GM12873 (cell line): ENCODE data around the gene PLEKHO2.

Source experiments
- CTCF ChIP-seq: IDR thresholded peaks from 2 replicates; pipeline ENCODE4 v1.5.1; 2012; ENCODE audit warnings: low read depth, mild to moderate bottlenecking, moderate library complexity, low read length, control low read depth; ENCODE audit not compliant: insufficient read depth; ENCODE audit errors: missing control alignments

The PLEKHO2 gene

GRCh38 chr15:64856429-64857145 is 14.9 kb downstream of the PLEKHO2 start:
- TF ChIP-seq CTCF: no peak

- TF ChIP-seq CTCF: no peak
These were observed 15.7 kb downstream of the PLEKHO2 start for GRCh38 chr15:64857421-64857820.

- no peak for TF ChIP-seq CTCF
These were observed 16.4 kb downstream of the PLEKHO2 start for GRCh38 chr15:64858021-64858575.

GRCh38 chr15:64859226-64859625 is 17.5 kb downstream of the PLEKHO2 start:
- TF ChIP-seq CTCF: no peak

GRCh38 chr15:64861331-64861730 is 19.6 kb downstream of the PLEKHO2 start:
- TF ChIP-seq CTCF: no peak

GRCh38 chr15:64861960-64862359 is 20.2 kb downstream of the PLEKHO2 start:
- no peak for TF ChIP-seq CTCF

GRCh38 chr15:64862408-64862807 is 20.7 kb downstream of the PLEKHO2 start:
- no peak for TF ChIP-seq CTCF
